Keratinocyte (primary cell): ENCODE results near the gene TNIP1. TPM values are rescaled to one million over a fixed set of nuclear protein-coding genes. Genes with fewer than 3 reads are reported as not detected.

Source experiments
- DNase-seq: peaks from one replicate; pipeline ENCODE4 v3.0.0-alpha.2; 2011; ENCODE audit warnings: low read depth, missing footprints, low spot score
- FAIRE-seq: peaks from 2 replicates; lab custom pipeline; 2011; peaks lifted over from hg19 to GRCh38; lab: Jason Lieb, UNC
- H2AFZ ChIP-seq: 2 replicates; pipeline ENCODE4 v1.6.0; 2012; ENCODE audit warnings: low read length, control low read depth, inconsistent platforms; ENCODE audit not compliant: control insufficient read depth
- H3K27ac ChIP-seq: 2 replicates; pipeline ENCODE4 v1.5.1; 2011; ENCODE audit warnings: low read length; ENCODE audit not compliant: control insufficient read depth, insufficient read depth
- H3K27me3 ChIP-seq: 3 replicates; pipeline ENCODE4 v1.6.0; 2011; ENCODE audit warnings: low read length; ENCODE audit not compliant: control insufficient read depth, insufficient read depth; ENCODE audit errors: extremely low read depth
- H3K36me3 ChIP-seq, 2 experiments: 2 replicates in 1 of 2; 3 replicates in 1 of 2; pipeline ENCODE4 v1.5.1; 2011; ENCODE audit warnings: low read length in 2 of 2, mild to moderate bottlenecking in 1 of 2; ENCODE audit not compliant: control insufficient read depth in 2 of 2, insufficient read depth in 2 of 2; ENCODE audit errors: extremely low read depth in 1 of 2
- H3K4me1 ChIP-seq: 3 replicates; pipeline ENCODE4 v1.5.1; 2011; ENCODE audit warnings: low read length; ENCODE audit not compliant: control insufficient read depth, insufficient read depth; ENCODE audit errors: extremely low read depth
- H3K4me2 ChIP-seq: 3 replicates; pipeline ENCODE4 v1.6.0; 2011; ENCODE audit warnings: low read depth, low read length; ENCODE audit not compliant: control insufficient read depth, insufficient read depth; ENCODE audit errors: extremely low read depth
- H3K4me3 ChIP-seq, 3 experiments: fragments of 200-600 bp in 1 of 3; sonication (generic) in 1 of 3; 2 replicates in 2 of 3; 3 replicates in 1 of 3; pipeline ENCODE4 v1.5.1; 2011 to 2016; ENCODE audit warnings: low read length in 3 of 3, mild to moderate bottlenecking in 3 of 3, control low read depth in 2 of 3, inconsistent platforms in 1 of 3, low read depth in 1 of 3, mixed read lengths in 1 of 3, mixed run types in 1 of 3, moderate library complexity in 1 of 3; ENCODE audit not compliant: control insufficient read depth in 2 of 3, insufficient read depth in 2 of 3; ENCODE audit errors: extremely low read depth in 1 of 3
- H3K79me2 ChIP-seq: 2 replicates; pipeline ENCODE4 v1.6.0; 2012; ENCODE audit warnings: low read length; ENCODE audit not compliant: control insufficient read depth, insufficient read depth
- H3K9ac ChIP-seq: 3 replicates; pipeline ENCODE4 v1.6.0; 2011; ENCODE audit warnings: low read length; ENCODE audit not compliant: control insufficient read depth, insufficient read depth; ENCODE audit errors: extremely low read depth
- H3K9me1 ChIP-seq: 3 replicates; pipeline ENCODE4 v1.6.0; 2011; ENCODE audit warnings: low read length; ENCODE audit not compliant: control insufficient read depth, insufficient read depth; ENCODE audit errors: extremely low read depth
- H3K9me3 ChIP-seq: 2 replicates; pipeline ENCODE4 v1.5.1; 2012; ENCODE audit warnings: low read depth, low read length; ENCODE audit not compliant: control insufficient read depth
- H4K20me1 ChIP-seq: 3 replicates; pipeline ENCODE4 v1.6.0; 2011; ENCODE audit warnings: low read length; ENCODE audit not compliant: control insufficient read depth, insufficient read depth; ENCODE audit errors: extremely low read depth
- EZH2 ChIP-seq: IDR thresholded peaks from one replicate; pipeline ENCODE4 v1.6.1; 2012; ENCODE audit warnings: inconsistent platforms, mild to moderate bottlenecking, low read length, moderate library complexity
- dilution Hi-C: fragments of 300-500 bp; cut with MboI; formaldehyde crosslinking; loops from one replicate; pipeline ENCODE4 v1.7.0; 2020; ENCODE audit warnings: low sequenced_read_pairs; ENCODE audit not compliant: extremely low pct_ligation_motif_present
- polyA plus RNA-seq, 5 experiments: library from polyadenylated mRNA; depleted of rRNA in 3 of 5; stranded (reverse) in 3 of 5; stranded (forward) in 1 of 5; unstranded in 1 of 5; fragments of >200 nt; gene quantifications; 1 replicate in 1 of 5; 2 replicates in 3 of 5; 3 replicates in 1 of 5; pipeline versions ENCODE4 v1.2.1 to v1.2.3, GENCODE V29; 2011 to 2012; ENCODE audit warnings: missing spikeins in 2 of 5, low read depth in 1 of 5, low replicate concordance in 1 of 5
- TF ChIP-seq, protein P1 (sequence below), 3 experiments: IDR thresholded peaks in 1 of 3; conservative IDR thresholded peaks in 1 of 3; optimal IDR thresholded peaks in 1 of 3; 2 replicates in 2 of 3; 3 replicates in 1 of 3; pipeline versions ENCODE3 to v1.5.1; 2011; ENCODE audit warnings: low read length in 3 of 3, mild to moderate bottlenecking in 3 of 3, moderate library complexity in 2 of 3, control low read depth in 1 of 3, inconsistent platforms in 1 of 3; ENCODE audit not compliant: insufficient read depth in 2 of 3; ENCODE audit errors: extremely low read depth in 1 of 3

TNIP1 gene
- polyA plus RNA-seq, 1 donor (not counting 4 experiments of a cell fraction or from before 2014, with no cell fraction given) = 47.9 TPM

DNA sequence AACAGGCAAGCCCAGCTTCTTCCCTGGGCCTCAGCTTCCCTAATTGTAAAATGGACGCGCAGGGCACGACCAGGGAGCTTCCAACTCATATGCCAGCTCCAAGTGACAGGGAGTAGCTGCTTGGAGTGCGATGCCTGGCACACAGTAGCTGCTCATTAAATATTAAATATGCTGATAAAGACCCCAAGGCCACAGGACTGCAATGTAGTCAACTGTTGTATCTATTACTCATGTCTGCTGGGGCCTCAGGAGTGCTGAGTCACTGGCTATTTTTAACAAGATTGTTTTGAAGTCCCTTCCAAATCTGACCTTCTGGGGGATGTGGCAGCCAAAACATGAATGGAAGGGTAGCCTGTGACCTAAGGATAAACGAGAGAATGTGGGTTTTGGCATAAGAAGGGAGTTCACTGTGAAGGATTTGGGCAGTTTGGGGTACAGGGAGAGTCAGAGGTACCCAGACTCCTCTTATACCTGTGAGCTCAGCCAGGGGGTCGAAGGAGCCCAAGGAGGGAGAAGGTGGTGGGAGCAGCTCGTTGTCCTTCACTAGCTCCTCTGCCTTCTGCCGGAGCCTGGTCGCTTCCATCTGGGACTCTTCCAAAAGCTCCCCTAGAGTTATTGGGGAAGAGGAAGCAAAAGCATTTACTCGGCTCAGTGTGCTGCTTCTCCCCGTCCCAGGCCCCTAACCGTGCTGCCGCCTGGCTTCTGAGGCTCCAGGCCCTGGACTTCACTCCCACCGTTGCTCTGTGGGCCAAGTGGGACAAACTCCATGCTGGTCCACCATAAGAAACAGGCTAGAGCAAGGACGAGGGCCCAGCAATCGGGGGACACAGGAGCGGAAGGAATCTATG, 17.5 kb downstream of the TNIP1 start:
- DNase-seq (no peak), FAIRE-seq (no peak)
- peaks cover 4% of the 10 kb centered on the region for H4K20me1 ChIP-seq
- H2AFZ ChIP-seq = no peak overlapping the region
- peaks cover 50 to 67% of the 10 kb centered on the region in 2 experiments for H3K36me3 ChIP-seq
- no peak overlapping the region for H3K4me3 ChIP-seq
- H3K9ac ChIP-seq = no peak overlapping the region
- TF ChIP-seq, protein P1, sequence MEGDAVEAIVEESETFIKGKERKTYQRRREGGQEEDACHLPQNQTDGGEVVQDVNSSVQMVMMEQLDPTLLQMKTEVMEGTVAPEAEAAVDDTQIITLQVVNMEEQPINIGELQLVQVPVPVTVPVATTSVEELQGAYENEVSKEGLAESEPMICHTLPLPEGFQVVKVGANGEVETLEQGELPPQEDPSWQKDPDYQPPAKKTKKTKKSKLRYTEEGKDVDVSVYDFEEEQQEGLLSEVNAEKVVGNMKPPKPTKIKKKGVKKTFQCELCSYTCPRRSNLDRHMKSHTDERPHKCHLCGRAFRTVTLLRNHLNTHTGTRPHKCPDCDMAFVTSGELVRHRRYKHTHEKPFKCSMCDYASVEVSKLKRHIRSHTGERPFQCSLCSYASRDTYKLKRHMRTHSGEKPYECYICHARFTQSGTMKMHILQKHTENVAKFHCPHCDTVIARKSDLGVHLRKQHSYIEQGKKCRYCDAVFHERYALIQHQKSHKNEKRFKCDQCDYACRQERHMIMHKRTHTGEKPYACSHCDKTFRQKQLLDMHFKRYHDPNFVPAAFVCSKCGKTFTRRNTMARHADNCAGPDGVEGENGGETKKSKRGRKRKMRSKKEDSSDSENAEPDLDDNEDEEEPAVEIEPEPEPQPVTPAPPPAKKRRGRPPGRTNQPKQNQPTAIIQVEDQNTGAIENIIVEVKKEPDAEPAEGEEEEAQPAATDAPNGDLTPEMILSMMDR (optimal IDR thresholded peaks at IDR 0.05 in 1 of 3, IDR thresholded peaks at IDR 0.05 in 1 of 3, conservative IDR thresholded peaks at IDR 0.05 in 1 of 3; ENCODE audit: extremely low read depth in 1 of 3, insufficient read depth in 2 of 3, low read length in 3 of 3) = no peak
- TF ChIP-seq EZH2 = no peak
- H3K4me1 ChIP-seq = peaks cover 4% of the 10 kb centered on the region
- peaks cover 52% of the 10 kb centered on the region for H3K79me2 ChIP-seq
- no peak overlapping the region for H3K4me2 ChIP-seq
- no peaks in the 10 kb centered on the region for H3K27me3 ChIP-seq
- no peaks in the 10 kb centered on the region for H3K9me1 ChIP-seq
- H3K27ac ChIP-seq = no peak overlapping the region
- H3K9me3 ChIP-seq = no peaks in the 10 kb centered on the region
- dilution Hi-C loops = no loop called here

DNA sequence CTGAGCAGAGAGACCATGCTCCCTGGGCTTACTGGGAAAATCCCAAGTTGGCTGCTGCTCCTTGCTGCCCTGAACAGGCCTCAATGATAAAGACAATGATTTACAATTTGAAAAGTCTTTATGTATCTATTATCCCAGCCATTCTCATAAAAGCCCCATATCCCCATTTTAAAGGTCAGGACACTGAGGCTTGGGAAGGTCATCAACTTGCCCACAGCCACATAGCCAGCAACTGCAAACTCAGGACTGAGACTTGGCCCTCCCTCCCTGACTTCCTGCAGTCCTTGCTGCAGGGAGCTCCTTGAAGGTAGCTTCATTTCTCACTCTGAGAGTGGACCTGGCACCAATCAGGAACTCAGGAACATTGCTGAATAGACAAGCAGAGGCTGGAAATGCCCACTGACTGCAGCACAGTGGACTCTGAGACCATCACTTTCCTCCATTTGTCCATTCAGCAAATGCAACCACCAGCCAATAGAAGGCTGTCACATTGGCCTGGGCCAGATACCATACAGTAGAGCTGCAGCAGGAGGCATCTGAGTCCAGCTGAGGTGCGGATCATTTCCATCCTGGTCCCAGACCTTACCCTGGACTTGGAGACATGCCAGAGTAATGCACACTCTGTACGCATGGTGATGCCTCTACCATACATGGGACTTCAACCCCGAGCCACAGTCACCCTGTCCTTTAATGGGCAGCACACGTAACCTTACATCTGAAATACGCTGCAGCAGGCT, 18.3 kb downstream of the TNIP1 start:
- Histone ChIP-seq H3K9me3 (no peaks in the 10 kb centered on the region), H3K4me3 (no peak overlapping the region), H3K79me2 (peaks cover 44% of the 10 kb centered on the region), H3K36me3 (peaks cover 52 to 72% of the 10 kb centered on the region in 2 experiments), H3K9me1 (no peaks in the 10 kb centered on the region), H4K20me1 (peaks cover 2% of the 10 kb centered on the region), H3K4me2 (no peak overlapping the region), H2AFZ (no peak overlapping the region), H3K4me1 (peaks cover 4% of the 10 kb centered on the region), H3K9ac (no peak overlapping the region), H3K27ac (no peak overlapping the region), H3K27me3 (no peaks in the 10 kb centered on the region)
- no peak for FAIRE-seq
- dilution Hi-C loops = no loop called here
- DNase-seq = no peak
- TF ChIP-seq EZH2 = no peak
- TF ChIP-seq, protein P1 (optimal IDR thresholded peaks at IDR 0.05 in 1 of 3, IDR thresholded peaks at IDR 0.05 in 1 of 3, conservative IDR thresholded peaks at IDR 0.05 in 1 of 3; ENCODE audit: extremely low read depth in 1 of 3, insufficient read depth in 2 of 3, low read length in 3 of 3) = no peak
